ENCODE results near the gene TSHZ3. TPM values are rescaled to one million over a fixed set of nuclear protein-coding genes. Genes with fewer than 3 reads are reported as not detected.

TSHZ3 gene
- polyA plus RNA-seq, 6 donors from 2014 or later: not detected

DNA sequence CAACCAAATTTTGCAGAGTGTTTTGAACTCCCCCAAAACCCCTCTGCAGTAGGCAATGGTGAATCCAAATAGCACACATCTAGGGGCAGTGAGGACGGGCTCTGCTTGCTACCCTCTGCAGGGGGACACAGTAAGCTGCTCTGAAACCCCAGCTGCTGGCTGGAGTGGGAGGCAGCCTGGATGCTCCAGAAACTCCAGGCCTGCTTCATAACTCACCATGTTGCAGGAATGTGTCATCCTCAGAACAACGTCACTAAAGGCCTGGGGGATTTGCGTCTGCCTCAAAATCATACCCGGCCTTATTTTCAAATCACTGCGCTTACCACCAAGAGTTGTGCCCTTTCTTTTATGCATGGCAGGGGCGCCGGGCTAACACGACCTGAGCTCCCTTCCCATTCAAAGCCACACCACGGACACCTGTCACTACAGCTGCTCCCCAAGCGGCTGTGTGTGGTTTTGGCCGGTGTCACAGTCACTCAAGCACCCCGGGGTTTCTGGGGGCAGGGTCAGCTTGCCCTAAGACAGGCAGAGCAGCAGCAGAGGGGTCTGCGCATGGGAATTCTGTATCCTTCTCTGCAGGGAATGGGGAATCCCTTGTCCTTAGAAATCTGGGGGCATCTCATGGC is 93.9 kb downstream of the TSHZ3 start:
- Mint-ChIP-seq H3K4me3 (peak overlapping the region in 1 of 8 donors; percentile 53), H3K36me3 (no peaks in the 10 kb centered on the region), H3K9me3 (peaks cover 0 to 2% (median 0%) of the 10 kb centered on the region in 7 donors), H3K4me1 (no peaks in the 10 kb centered on the region), H3K27ac (no peak overlapping the region), H3K27me3 (peaks cover 0 to 4% (median 0%) of the 10 kb centered on the region in 3 donors)
- ATAC-seq (ENCODE audit: low read depth in 2 of 2) (no peak), DNase-seq (no peak)

DNA sequence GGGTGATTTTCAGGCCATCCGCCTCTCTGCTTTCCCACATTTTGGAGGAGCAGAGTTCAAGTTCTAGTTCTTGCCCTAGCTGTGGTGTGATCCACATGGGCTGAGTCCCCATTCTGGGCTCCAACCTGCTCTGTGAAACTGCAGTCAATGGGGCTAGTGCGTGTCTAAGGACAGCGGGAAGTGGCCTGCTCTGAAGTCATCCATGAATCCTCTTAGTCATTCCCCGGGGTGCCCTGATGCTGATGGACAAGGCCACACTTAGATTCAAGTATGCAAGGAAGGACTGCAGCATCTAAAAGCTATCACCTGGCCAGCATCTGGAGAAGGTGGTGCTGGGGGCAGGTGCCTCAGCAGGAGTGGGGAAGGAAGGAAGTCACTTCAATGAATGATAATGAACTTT is 94.6 kb downstream of the TSHZ3 start:
- Mint-ChIP-seq H3K4me1 (no peaks in the 10 kb centered on the region), H3K27ac (no peak overlapping the region), H3K27me3 (peaks cover 0 to 4% (median 0%) of the 10 kb centered on the region in 3 donors), H3K4me3 (no peak overlapping the region), H3K36me3 (no peaks in the 10 kb centered on the region), H3K9me3 (peaks cover 0 to 2% (median 0%) of the 10 kb centered on the region in 7 donors)
- no peak for ATAC-seq (ENCODE audit: low read depth in 2 of 2)
- DNase-seq: no peak

DNA sequence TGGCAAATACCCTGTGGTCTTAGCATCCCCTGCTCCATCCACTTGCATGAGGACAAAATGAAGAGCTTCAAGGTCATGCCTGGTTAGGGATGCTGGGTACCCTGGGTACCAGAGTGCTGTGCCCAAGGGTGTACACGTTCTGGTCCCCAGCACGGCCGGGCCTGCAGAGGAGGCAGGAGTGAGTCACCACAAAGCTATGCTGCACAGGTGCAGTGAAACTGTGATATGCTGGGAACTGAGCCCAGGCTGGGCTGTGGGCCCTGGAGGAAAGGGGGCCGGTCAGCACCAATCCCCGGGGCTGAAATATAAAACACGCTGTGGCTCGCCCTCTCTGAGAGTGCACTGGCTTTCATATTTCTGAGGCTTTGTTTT is 95.1 kb downstream of the TSHZ3 start:
- no peak overlapping the region for H3K27ac Mint-ChIP-seq
- H3K27me3 Mint-ChIP-seq: peaks cover 0 to 4% (median 0%) of the 10 kb centered on the region in 3 donors
- ATAC-seq (ENCODE audit: low read depth in 2 of 2): no peak
- H3K4me1 Mint-ChIP-seq: no peaks in the 10 kb centered on the region
- H3K4me3 Mint-ChIP-seq: no peak overlapping the region
- peaks cover 0 to 2% (median 0%) of the 10 kb centered on the region in 7 donors for H3K9me3 Mint-ChIP-seq
- DNase-seq: no peak
- H3K36me3 Mint-ChIP-seq: no peaks in the 10 kb centered on the region

DNA sequence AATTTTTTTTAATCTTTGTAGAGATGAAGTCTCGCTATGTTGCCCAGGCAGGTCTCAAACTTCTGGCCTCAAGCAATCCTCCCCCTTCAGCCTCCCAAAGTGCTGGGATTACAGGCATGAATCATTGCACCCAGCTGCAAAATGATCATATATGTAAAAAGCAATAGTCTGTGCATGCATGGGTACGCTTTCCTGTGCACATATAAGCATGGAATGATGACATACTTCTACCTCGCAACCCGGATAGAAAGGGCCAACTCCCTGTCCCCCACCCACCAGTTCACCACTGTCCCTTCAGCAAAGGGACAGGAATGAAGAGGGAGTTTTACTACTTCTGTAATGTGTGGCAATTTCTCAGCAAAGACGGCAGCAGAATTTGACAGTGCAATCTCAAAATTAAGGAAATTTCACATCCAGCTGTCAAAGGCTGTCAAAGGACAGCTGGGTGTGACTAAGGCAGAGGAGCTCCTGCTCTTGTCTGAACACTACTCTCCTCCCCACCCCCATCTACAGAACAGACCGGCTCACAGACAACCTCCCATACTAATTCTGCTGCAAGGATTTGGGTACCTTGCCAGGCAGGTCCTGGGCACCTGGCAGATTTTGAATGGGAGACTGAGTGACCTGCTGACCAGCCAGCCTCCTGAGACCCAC is 95.6 kb downstream of the TSHZ3 start:
- no peaks in the 10 kb centered on the region for H3K4me1 Mint-ChIP-seq
- H3K4me3 Mint-ChIP-seq: no peak overlapping the region
- ATAC-seq (ENCODE audit: low read depth in 2 of 2) (no peak), DNase-seq (no peak)
- no peaks in the 10 kb centered on the region for H3K36me3 Mint-ChIP-seq
- peaks cover 0 to 2% (median 0%) of the 10 kb centered on the region in 7 donors for H3K9me3 Mint-ChIP-seq
- H3K27me3 Mint-ChIP-seq: peaks cover 0 to 4% (median 0%) of the 10 kb centered on the region in 3 donors
- H3K27ac Mint-ChIP-seq: no peak overlapping the region

DNA sequence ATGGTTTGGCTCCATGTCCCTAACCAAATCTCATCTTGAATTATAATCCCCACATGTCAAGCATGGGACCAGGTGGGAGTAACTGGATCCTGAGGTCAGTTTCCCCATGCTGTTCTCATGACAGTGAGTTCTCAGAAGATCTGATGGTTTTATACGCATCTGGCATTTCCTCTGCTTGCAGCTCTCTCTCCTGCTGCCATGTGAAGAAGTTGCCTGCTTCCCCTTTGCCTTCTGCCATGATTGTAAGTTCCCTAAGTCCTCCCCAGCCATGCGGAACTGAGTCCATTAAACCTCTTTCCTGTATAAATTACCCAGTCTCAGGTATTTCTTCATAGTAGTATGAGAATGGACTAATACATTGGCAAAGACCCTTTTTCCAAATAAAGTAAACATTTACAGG is 96.8 kb downstream of the TSHZ3 start:
- no peaks in the 10 kb centered on the region for H3K4me1 Mint-ChIP-seq
- peaks cover 0 to 4% (median 0%) of the 10 kb centered on the region in 3 donors for H3K27me3 Mint-ChIP-seq
- ATAC-seq (ENCODE audit: low read depth in 2 of 2) (no peak), DNase-seq (no peak)
- H3K36me3 Mint-ChIP-seq: no peaks in the 10 kb centered on the region
- no peak overlapping the region for H3K27ac Mint-ChIP-seq
- no peaks in the 10 kb centered on the region for H3K9me3 Mint-ChIP-seq
- no peak overlapping the region for H3K4me3 Mint-ChIP-seq

DNA sequence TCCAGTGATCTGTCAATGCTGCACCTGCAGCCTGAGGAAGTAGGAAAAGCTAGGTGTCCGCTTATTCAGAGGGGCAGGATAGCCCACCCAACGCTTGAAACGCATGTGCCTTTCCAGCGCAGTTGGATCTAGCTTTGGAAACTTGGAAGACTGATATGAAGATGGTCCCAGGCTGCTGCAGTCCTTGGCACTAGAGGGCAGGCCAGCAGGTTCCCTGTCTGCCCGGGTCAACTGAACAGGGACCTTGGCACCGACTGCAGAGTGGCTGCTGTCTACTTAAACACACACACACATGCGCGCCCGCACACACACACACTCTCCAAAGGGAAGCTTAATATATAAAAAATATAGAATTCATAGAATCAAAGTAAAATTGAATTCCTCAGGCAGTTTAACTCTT is 100.0 kb downstream of the TSHZ3 start:
- Mint-ChIP-seq H3K27ac (no peak overlapping the region), H3K9me3 (peaks cover 0 to 2% (median 0%) of the 10 kb centered on the region in 7 donors), H3K36me3 (no peaks in the 10 kb centered on the region), H3K4me1 (peaks cover 0 to 1% (median 0%) of the 10 kb centered on the region in 3 donors), H3K27me3 (peaks cover 0 to 4% (median 0%) of the 10 kb centered on the region in 3 donors), H3K4me3 (no peak overlapping the region)
- ATAC-seq (ENCODE audit: low read depth in 2 of 2): no peak
- DNase-seq: no peak

DNA sequence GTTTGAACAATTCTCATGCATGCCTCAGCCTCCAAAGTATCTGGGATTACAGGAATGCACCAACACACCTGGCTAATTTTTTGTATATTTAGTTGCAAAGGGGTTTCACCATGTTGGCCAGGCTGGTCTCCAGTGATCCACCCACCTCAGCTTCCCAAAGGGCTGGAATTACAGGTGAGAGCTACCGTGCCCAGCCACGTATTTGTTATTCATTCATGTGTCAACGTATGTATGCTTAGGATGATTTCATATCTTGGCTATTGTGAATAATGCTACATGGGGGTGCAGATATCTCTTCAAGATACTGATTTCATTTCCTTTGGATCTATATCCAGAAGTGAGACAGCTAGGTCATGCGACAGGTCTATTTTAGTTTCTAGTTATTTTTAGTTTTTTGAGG is 113.4 kb downstream of the TSHZ3 start:
- H3K9me3 Mint-ChIP-seq: peaks cover 0 to 18% (median 3%) of the 10 kb centered on the region in 7 donors
- H3K27me3 Mint-ChIP-seq: peaks cover 0 to 7% (median 4%) of the 10 kb centered on the region in 3 donors
- no peaks in the 10 kb centered on the region for H3K4me1 Mint-ChIP-seq
- no peak for ATAC-seq (ENCODE audit: low read depth in 2 of 2)
- H3K27ac Mint-ChIP-seq: no peak overlapping the region
- no peaks in the 10 kb centered on the region for H3K36me3 Mint-ChIP-seq
- DNase-seq: no peak
- no peak overlapping the region for H3K4me3 Mint-ChIP-seq

DNA sequence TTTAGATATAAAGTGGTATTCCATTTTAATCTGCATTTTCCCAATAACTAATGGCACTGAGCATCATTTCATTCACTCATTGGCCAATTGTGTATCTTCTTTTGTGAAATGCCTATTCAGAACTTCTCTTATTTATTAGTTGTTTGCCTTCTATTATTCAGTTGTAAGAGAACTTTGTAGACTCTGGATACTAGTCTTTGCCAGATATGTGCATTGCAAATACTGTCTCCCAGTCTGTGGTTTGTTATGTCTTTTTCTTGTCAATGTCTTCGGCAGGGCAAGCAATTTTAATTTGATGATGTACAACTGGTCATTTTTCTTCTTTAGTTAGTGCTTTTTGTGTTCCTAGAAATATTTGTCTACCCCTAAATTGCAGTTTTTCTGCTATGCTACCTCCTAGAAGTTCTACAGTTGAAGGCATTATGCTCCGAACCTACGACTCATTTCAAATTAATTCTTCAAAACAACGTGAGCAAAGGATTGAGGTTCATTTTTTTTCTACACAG is 115.9 kb downstream of the TSHZ3 start:
- ATAC-seq (ENCODE audit: low read depth in 2 of 2) (no peak), DNase-seq (no peak)
- Mint-ChIP-seq H3K27ac (no peak overlapping the region), H3K9me3 (peaks cover 0 to 7% (median 0%) of the 10 kb centered on the region in 7 donors), H3K4me3 (no peak overlapping the region), H3K27me3 (peaks cover 0 to 2% (median 1%) of the 10 kb centered on the region in 3 donors), H3K36me3 (no peaks in the 10 kb centered on the region), H3K4me1 (no peaks in the 10 kb centered on the region)

DNA sequence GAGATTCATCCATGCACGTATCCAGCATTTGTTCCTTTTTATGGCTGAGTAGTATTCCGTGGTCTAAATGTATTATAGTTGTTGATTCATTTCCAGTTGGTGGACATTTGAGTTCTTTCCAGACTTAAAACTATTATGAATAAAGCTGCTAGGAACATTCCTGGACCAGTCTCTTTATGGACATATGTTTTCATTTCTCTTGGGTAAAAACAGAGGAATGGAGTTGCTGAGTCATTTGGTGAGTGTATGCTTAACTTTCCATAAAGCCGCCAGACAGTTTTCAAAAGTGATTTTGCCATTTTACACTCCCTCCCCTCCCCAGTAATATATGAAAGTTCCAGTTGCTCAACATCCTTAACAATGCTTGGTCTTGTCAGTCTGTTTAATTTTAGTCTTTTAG is 116.4 kb downstream of the TSHZ3 start:
- Mint-ChIP-seq H3K4me3 (no peak overlapping the region), H3K27me3 (no peaks in the 10 kb centered on the region)

DNA sequence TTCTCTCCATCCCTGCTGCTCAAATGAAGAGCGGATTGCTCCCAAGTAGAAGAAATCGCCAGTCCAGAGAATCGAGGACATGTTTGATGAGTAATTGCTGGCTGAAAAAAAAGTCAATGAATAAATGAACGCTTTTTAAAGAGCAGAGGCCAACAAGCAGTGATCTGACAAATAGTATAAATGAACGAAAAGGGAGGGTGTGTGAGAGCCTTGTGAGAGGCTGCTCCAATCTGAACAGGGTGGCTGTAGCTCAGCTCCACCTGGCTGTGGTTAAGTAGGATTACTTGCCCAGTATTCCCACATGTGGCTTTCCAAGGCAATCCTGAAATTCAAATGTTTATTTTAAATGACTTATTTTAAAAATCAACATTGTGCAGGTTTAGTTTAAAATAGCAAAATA is 117.1 kb downstream of the TSHZ3 start:
- Mint-ChIP-seq H3K27ac (no peak overlapping the region), H3K4me3 (no peak overlapping the region), H3K36me3 (no peaks in the 10 kb centered on the region), H3K9me3 (peaks cover 0 to 7% (median 3%) of the 10 kb centered on the region in 7 donors), H3K27me3 (no peaks in the 10 kb centered on the region), H3K4me1 (no peaks in the 10 kb centered on the region)
- DNase-seq (no peak), ATAC-seq (ENCODE audit: low read depth in 2 of 2) (no peak)

More for the DNA sequence above, 116.4 kb downstream of the TSHZ3 start:
- peaks cover 0 to 7% (median 0%) of the 10 kb centered on the region in 7 donors for H3K9me3 Mint-ChIP-seq
- no peak for DNase-seq
- no peaks in the 10 kb centered on the region for H3K36me3 Mint-ChIP-seq
- no peak for ATAC-seq (ENCODE audit: low read depth in 2 of 2)
- no peak overlapping the region for H3K27ac Mint-ChIP-seq
- no peaks in the 10 kb centered on the region for H3K4me1 Mint-ChIP-seq

DNA sequence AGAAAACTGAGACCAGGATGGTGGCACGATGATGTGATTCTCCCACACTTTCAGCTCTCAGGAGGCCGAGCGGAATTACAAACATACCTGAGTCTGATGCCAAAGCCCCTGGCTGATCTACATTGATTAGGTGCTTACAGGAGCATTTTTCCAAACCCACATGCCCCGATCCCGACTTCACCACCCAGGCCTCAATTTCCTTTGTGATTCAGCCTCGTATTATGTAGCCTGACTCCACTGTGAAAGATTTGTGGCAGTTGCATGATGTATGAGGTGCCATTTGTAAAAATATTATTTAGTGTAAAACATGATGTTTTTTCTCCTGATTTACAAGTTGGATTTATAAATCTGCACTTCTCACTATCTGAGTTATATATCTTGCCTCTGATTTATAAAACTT is 118.0 kb downstream of the TSHZ3 start:
- DNase-seq: no peak
- Mint-ChIP-seq H3K4me3 (no peak overlapping the region), H3K27me3 (peaks cover 0 to 6% (median 5%) of the 10 kb centered on the region in 3 donors), H3K9me3 (peaks cover 0 to 7% (median 4%) of the 10 kb centered on the region in 7 donors), H3K36me3 (peaks cover 0 to 6% of the 10 kb centered on the region in 2 donors), H3K27ac (no peak overlapping the region), H3K4me1 (no peaks in the 10 kb centered on the region)
- no peak for ATAC-seq (ENCODE audit: low read depth in 2 of 2)

DNA sequence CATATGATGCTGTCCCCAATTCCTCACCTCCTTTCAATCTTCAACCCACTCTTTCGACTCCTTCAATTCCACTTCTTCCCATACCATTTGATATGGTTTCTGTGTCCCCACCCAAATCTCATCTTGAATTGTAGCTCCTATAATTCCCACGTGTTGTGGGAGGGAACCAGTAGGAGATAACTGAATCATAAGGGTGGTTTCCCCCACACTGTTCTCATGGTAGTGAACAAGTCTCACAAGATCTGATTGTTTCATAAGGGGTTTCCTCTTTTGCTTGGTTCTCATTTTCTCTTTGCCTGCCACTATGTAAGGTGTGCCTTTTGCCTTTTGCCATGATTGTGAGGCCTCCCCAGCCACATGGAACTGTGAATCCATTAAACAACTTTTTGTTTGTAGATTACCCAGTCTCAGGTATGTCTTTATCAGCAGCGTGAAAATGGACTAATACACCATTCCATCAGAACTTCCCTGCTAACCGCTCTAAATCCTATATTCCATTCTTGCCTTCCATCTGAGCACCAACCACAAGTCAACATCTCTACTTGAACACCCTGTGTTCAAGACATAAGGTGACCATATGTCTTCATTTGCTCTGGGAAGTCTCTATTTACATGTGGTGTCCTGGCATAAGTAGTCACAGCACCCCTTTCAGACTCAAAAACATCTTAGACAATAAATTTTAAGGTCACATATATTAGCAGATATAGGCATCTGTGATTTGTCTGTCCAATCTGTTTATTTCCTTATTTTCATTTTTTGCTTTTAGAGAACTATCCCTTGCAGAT is 122.9 kb downstream of the TSHZ3 start:
- H3K27me3 Mint-ChIP-seq: peaks cover 0 to 9% (median 7%) of the 10 kb centered on the region in 3 donors
- peak overlapping the region in 1 of 8 donors; percentile 3 for H3K4me3 Mint-ChIP-seq
- H3K27ac Mint-ChIP-seq: peak overlapping the region in 3 of 6 donors; percentile 15 to 54 (median 36)
- no peak for DNase-seq
- peaks cover 0 to 13% (median 3%) of the 10 kb centered on the region in 7 donors for H3K9me3 Mint-ChIP-seq
- H3K36me3 Mint-ChIP-seq: peaks cover 0 to 12% of the 10 kb centered on the region in 2 donors
- no peak for ATAC-seq (ENCODE audit: low read depth in 2 of 2)
- no peaks in the 10 kb centered on the region for H3K4me1 Mint-ChIP-seq

Measured in naive B cell (primary cell).